ENCODE data around the gene MS4A18. TPM values are rescaled to one million over a fixed set of nuclear protein-coding genes. Genes with fewer than 3 reads are reported as not detected.
"Not testable (repeated sequence)": the region's sequence is repeated elsewhere in the genome, so short reads cannot be mapped to it uniquely, and the experiment has no call there.

The MS4A18 gene
- total and polyA plus RNA-seq, 4 experiments from 2014 or later, result not detected

DNA sequence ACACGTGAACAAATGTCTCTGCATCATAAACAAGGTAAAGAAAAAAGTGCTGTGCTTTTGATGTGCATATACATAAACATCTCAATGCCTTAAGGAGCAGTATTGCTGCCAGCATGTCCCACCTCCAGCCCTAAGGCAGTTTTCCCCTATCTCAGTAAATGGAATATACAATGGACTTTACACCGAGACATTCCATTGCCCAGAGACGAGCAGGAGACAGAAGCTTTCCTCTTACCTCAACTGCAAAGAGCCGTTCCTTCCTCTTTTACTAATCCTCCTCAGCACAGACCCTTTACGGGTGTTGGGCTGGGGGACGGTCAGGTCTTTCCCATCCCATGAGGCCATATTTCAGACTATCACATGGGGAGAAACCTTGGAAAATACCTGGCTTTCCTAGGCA, 11.1 kb upstream of the MS4A18 start:
- intact Hi-C loops (cut with micrococcal nuclease); H3K27ac Mint-ChIP-seq; DNase-seq; POLR2A ChIA-PET (ENCODE audit: partially characterized antibody); H3K4me1 Mint-ChIP-seq; H3K36me3 Mint-ChIP-seq; H3K4me1 ChIP-seq (ENCODE audit: insufficient read depth, low read length); H3K9me3 ChIP-seq (ENCODE audit: control insufficient read depth in 1 of 2, low read length in 2 of 2); H3K4me3 Mint-ChIP-seq; H3K4me3 ChIP-seq (ENCODE audit: low read length in 2 of 2); H3K9me3 Mint-ChIP-seq; H3K36me3 ChIP-seq (ENCODE audit: insufficient read depth, low read length); CTCF ChIA-PET (ENCODE audit: partially characterized antibody); H3K27ac ChIP-seq (ENCODE audit: low read depth, low read length); H3K27me3 ChIP-seq (ENCODE audit: insufficient read depth, low read length): not testable (repeated sequence)
- H3K27me3 Mint-ChIP-seq, result peaks cover 19 to 37% of the 10 kb centered on the region in 2 donors

DNA sequence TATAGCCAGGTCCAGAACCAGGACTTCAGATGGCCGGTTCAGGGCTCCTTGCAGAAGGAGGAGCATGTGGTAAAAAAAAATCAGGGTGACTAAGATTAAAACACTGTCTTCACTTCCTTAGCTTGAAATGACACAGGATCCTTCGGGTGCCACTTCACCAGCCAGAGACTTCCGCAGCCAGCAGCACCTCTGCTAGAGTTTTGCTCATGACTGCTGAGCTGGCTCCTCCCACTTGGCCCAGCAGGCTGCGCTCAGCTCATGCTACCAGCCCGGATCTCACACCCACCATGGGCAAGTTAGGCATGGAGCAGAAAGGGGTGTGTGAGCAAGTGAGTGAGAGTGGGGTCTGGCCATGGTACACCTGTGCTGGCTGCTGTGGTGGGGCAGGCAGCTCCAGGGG, 6.6 kb upstream of the MS4A18 start:
- no peak overlapping the region for H3K27ac ChIP-seq (ENCODE audit: low read depth, low read length)
- Mint-ChIP-seq H3K36me3 (no peaks in the 10 kb centered on the region), H3K9me3 (peaks cover 0 to 10% (median 2%) of the 10 kb centered on the region in 8 donors), H3K27ac (no peak overlapping the region), H3K4me1 (no peaks in the 10 kb centered on the region), H3K4me3 (no peak overlapping the region), H3K27me3 (peaks cover 24 to 50% of the 10 kb centered on the region in 2 donors)
- no peaks in the 10 kb centered on the region for H3K4me1 ChIP-seq (ENCODE audit: insufficient read depth, low read length)
- POLR2A ChIA-PET (ENCODE audit: partially characterized antibody), result no interaction called here
- no peaks in the 10 kb centered on the region for H3K36me3 ChIP-seq (ENCODE audit: insufficient read depth, low read length)
- DNase-seq, result peak in 1 of 5 donors; percentile 1
- intact Hi-C loops (cut with micrococcal nuclease), result no loop called here
- CTCF ChIA-PET (ENCODE audit: partially characterized antibody), result no interaction called here
- no peak overlapping the region for H3K4me3 ChIP-seq (ENCODE audit: low read length in 2 of 2)
- peaks cover 6% of the 10 kb centered on the region for H3K27me3 ChIP-seq (ENCODE audit: insufficient read depth, low read length)
- no peaks in the 10 kb centered on the region for H3K9me3 ChIP-seq (ENCODE audit: control insufficient read depth in 1 of 2, low read length in 2 of 2)

DNA sequence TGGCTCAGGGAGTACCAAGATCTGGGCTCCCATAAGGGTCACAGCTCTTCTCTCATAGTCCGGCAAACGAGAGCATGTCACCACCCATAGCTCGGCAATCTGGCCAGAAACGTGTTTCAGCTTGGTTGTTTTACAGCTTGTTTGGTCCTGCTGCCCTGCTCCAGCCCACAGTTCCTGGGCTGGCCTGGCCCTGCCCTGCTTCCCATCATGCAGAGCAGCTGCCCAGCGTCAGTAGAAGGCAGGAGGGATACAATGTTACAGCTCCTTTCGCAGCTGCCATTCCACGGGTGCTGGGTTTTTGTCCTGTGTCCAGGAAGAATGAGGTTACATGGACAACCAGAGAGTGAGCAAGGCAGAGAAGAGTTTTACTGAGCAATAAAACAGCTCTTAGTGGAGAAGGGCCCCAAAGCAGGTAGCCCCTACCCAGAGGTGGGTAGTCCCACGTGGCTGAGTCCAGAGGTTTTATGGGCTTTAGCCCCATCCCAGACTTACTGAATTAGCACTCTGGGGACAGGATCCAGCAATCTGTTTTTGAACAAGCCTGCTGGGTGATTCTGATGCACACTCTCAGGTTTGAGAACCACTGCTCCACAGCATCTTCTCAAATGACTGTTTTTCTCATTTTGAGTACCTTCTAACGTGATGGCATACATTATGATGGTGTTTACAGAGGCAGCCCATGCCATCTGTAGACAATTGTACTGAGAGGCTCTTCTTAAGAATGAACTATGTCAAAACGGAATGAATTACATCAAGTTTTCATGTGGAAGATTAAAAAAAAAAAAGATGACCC, 5.8 kb upstream of the MS4A18 start:
- Histone ChIP-seq H3K9me3 (ENCODE audit: control insufficient read depth in 1 of 2, low read length in 2 of 2) (no peaks in the 10 kb centered on the region), H3K27me3 (ENCODE audit: insufficient read depth, low read length) (peaks cover 6% of the 10 kb centered on the region), H3K4me1 (ENCODE audit: insufficient read depth, low read length) (no peaks in the 10 kb centered on the region), H3K36me3 (ENCODE audit: insufficient read depth, low read length) (no peaks in the 10 kb centered on the region), H3K27ac (ENCODE audit: low read depth, low read length) (no peak overlapping the region), H3K4me3 (ENCODE audit: low read length in 2 of 2) (no peak overlapping the region)
- Mint-ChIP-seq H3K27ac (no peak overlapping the region), H3K36me3 (no peaks in the 10 kb centered on the region), H3K4me1 (no peaks in the 10 kb centered on the region), H3K4me3 (no peak overlapping the region), H3K9me3 (peaks cover 0 to 10% (median 2%) of the 10 kb centered on the region in 8 donors), H3K27me3 (peaks cover 23 to 48% of the 10 kb centered on the region in 2 donors)
- POLR2A ChIA-PET (ENCODE audit: partially characterized antibody), result no interaction called here
- intact Hi-C loops (cut with micrococcal nuclease), result no loop called here
- CTCF ChIA-PET (ENCODE audit: partially characterized antibody), result no interaction called here
- DNase-seq, result no peak

GRCh38 chr11:60719391-60719790, 5.1 kb upstream of the MS4A18 start:
- Histone ChIP-seq H3K4me1 (ENCODE audit: insufficient read depth, low read length) (no peaks in the 10 kb centered on the region), H3K27ac (ENCODE audit: low read depth, low read length) (no peak overlapping the region), H3K36me3 (ENCODE audit: insufficient read depth, low read length) (no peaks in the 10 kb centered on the region), H3K9me3 (ENCODE audit: control insufficient read depth in 1 of 2, low read length in 2 of 2) (no peaks in the 10 kb centered on the region), H3K4me3 (ENCODE audit: low read length in 2 of 2) (no peak overlapping the region), H3K27me3 (ENCODE audit: insufficient read depth, low read length) (peaks cover 6% of the 10 kb centered on the region)
- ChIA-PET CTCF (ENCODE audit: partially characterized antibody) (no interaction called here), POLR2A (ENCODE audit: partially characterized antibody) (no interaction called here)
- H3K9me3 Mint-ChIP-seq, result peaks cover 0 to 10% (median 2%) of the 10 kb centered on the region in 8 donors
- no peak overlapping the region for H3K4me3 Mint-ChIP-seq
- H3K27ac Mint-ChIP-seq, result no peak overlapping the region
- peaks cover 21 to 46% of the 10 kb centered on the region in 2 donors for H3K27me3 Mint-ChIP-seq
- no peak for DNase-seq
- intact Hi-C loops (cut with micrococcal nuclease), result no loop called here
- no peaks in the 10 kb centered on the region for H3K4me1 Mint-ChIP-seq
- no peaks in the 10 kb centered on the region for H3K36me3 Mint-ChIP-seq

DNA sequence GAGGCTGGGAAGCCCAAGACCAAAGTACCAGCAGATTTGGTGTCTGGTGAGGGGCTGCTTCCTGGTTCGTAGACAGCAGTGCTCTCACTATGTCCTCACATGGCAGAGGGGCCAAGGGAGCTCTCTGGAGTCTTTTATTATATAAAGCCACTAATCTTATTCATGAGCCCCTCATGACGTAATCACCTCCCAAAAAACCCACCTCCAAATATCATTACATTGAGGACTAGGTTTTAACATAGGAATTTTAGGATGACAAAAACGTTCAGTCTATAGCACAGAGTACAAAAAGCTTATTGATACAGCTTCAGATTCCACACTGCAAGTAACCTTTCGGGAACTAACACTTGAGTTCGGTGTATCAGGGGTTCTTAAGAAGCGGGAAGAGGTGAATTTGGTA, 4.1 kb upstream of the MS4A18 start:
- Histone ChIP-seq H3K27me3 (ENCODE audit: insufficient read depth, low read length) (peaks cover 2% of the 10 kb centered on the region), H3K4me1 (ENCODE audit: insufficient read depth, low read length) (no peaks in the 10 kb centered on the region), H3K9me3 (ENCODE audit: control insufficient read depth in 1 of 2, low read length in 2 of 2) (no peaks in the 10 kb centered on the region), H3K27ac (ENCODE audit: low read depth, low read length) (no peak overlapping the region), H3K36me3 (ENCODE audit: insufficient read depth, low read length) (no peaks in the 10 kb centered on the region), H3K4me3 (ENCODE audit: low read length in 2 of 2) (no peak overlapping the region)
- H3K4me1 Mint-ChIP-seq, result no peaks in the 10 kb centered on the region
- no peaks in the 10 kb centered on the region for H3K36me3 Mint-ChIP-seq
- no peak for DNase-seq
- CTCF ChIA-PET (ENCODE audit: partially characterized antibody), result no interaction called here
- POLR2A ChIA-PET (ENCODE audit: partially characterized antibody), result no interaction called here
- intact Hi-C loops (cut with micrococcal nuclease), result no loop called here
- H3K9me3 Mint-ChIP-seq, result peaks cover 0 to 10% (median 2%) of the 10 kb centered on the region in 8 donors
- no peak overlapping the region for H3K4me3 Mint-ChIP-seq
- H3K27me3 Mint-ChIP-seq, result peaks cover 17 to 38% of the 10 kb centered on the region in 2 donors
- no peak overlapping the region for H3K27ac Mint-ChIP-seq

DNA sequence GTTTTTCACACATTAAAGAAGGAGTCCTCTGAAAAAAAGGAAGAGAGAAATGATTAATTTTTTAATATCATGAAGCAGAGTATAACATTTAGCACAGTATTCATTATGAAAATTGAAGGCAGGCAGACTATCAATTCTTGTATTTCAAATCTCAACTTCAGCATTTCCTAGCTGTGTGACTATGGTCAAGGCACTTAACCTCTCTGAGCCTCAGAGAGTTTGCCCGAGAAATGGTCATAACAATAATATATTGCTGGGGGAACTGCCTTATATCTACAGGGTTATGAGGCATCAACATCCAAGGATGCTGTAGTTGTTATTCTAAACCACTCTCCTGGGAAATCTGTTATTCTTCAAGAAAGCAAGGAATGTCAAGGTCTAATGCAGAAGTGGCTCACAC, 1.1 kb downstream of the MS4A18 start:
- H3K4me3 ChIP-seq (ENCODE audit: low read length in 2 of 2), result no peak overlapping the region
- ChIA-PET CTCF (ENCODE audit: partially characterized antibody) (no interaction called here), POLR2A (ENCODE audit: partially characterized antibody) (no interaction called here)
- H3K9me3 Mint-ChIP-seq, result no peaks in the 10 kb centered on the region
- no peaks in the 10 kb centered on the region for H3K4me1 Mint-ChIP-seq
- H3K27ac ChIP-seq (ENCODE audit: low read depth, low read length), result no peak overlapping the region
- no peaks in the 10 kb centered on the region for H3K27me3 ChIP-seq (ENCODE audit: insufficient read depth, low read length)
- no peak overlapping the region for H3K4me3 Mint-ChIP-seq
- H3K9me3 ChIP-seq (ENCODE audit: control insufficient read depth in 1 of 2, low read length in 2 of 2), result no peaks in the 10 kb centered on the region
- no peaks in the 10 kb centered on the region for H3K36me3 Mint-ChIP-seq
- H3K27me3 Mint-ChIP-seq, result peaks cover 17 to 31% of the 10 kb centered on the region in 2 donors
- no peak for DNase-seq
- H3K4me1 ChIP-seq (ENCODE audit: insufficient read depth, low read length), result no peaks in the 10 kb centered on the region
- intact Hi-C loops (cut with micrococcal nuclease), result no loop called here
- H3K27ac Mint-ChIP-seq, result no peak overlapping the region
- no peaks in the 10 kb centered on the region for H3K36me3 ChIP-seq (ENCODE audit: insufficient read depth, low read length)

- POLR2A ChIA-PET (ENCODE audit: partially characterized antibody), result no interaction called here
- Mint-ChIP-seq H3K4me3 (no peak overlapping the region), H3K9me3 (no peaks in the 10 kb centered on the region), H3K27me3 (peaks cover 21 to 23% of the 10 kb centered on the region in 2 donors), H3K27ac (no peak overlapping the region), H3K4me1 (no peaks in the 10 kb centered on the region), H3K36me3 (no peaks in the 10 kb centered on the region)
- no peak for DNase-seq
- intact Hi-C loops (cut with micrococcal nuclease), result no loop called here
- Histone ChIP-seq H3K27me3 (ENCODE audit: insufficient read depth, low read length) (no peaks in the 10 kb centered on the region), H3K27ac (ENCODE audit: low read depth, low read length) (no peak overlapping the region), H3K36me3 (ENCODE audit: insufficient read depth, low read length) (no peaks in the 10 kb centered on the region), H3K4me1 (ENCODE audit: insufficient read depth, low read length) (no peaks in the 10 kb centered on the region), H3K4me3 (ENCODE audit: low read length in 2 of 2) (no peak overlapping the region), H3K9me3 (ENCODE audit: control insufficient read depth in 1 of 2, low read length in 2 of 2) (no peaks in the 10 kb centered on the region)
- CTCF ChIA-PET (ENCODE audit: partially characterized antibody), result no interaction called here
Measured at GRCh38 chr11:60731586-60731985, 7.1 kb downstream of the MS4A18 start.
